Ecto neural progenitor cell (in vitro differentiated cells): ENCODE measurements around the gene LYVE1.

Experiments
- DNase-seq: peaks from one replicate; pipeline ENCODE4 v3.0.0-alpha.2; 2018; ENCODE audit warnings: low spot score

The LYVE1 gene

GRCh38 chr11:10591741-10592140 lies 23.3 kb upstream of the LYVE1 start:
- no peak for DNase-seq

- no peak for DNase-seq
Observed at GRCh38 chr11:10590218-10590915, 21.9 kb upstream of the LYVE1 start.

GRCh38 chr11:10588904-10589303 lies 20.4 kb upstream of the LYVE1 start:
- no peak for DNase-seq

- DNase-seq = no peak
Observed at GRCh38 chr11:10587995-10588394, 19.5 kb upstream of the LYVE1 start.

GRCh38 chr11:10587388-10587787 lies 18.9 kb upstream of the LYVE1 start:
- DNase-seq = no peak

GRCh38 chr11:10584071-10584501 lies 15.6 kb upstream of the LYVE1 start:
- no peak for DNase-seq

GRCh38 chr11:10581481-10582019 lies 13.1 kb upstream of the LYVE1 start:
- no peak for DNase-seq

- no peak for DNase-seq
Observed at GRCh38 chr11:10580623-10581022, 12.2 kb upstream of the LYVE1 start.

GRCh38 chr11:10579700-10580099 lies 11.2 kb upstream of the LYVE1 start:
- no peak for DNase-seq

- no peak for DNase-seq
Observed at GRCh38 chr11:10576035-10576398, 7.6 kb upstream of the LYVE1 start.

GRCh38 chr11:10575346-10576034 lies 7.0 kb upstream of the LYVE1 start:
- DNase-seq = no peak

- DNase-seq = no peak
Observed at GRCh38 chr11:10573556-10573955, 5.1 kb upstream of the LYVE1 start.

GRCh38 chr11:10573028-10573427 lies 4.6 kb upstream of the LYVE1 start:
- no peak for DNase-seq

GRCh38 chr11:10572533-10572932 lies 4.1 kb upstream of the LYVE1 start:
- no peak for DNase-seq

- DNase-seq = no peak
Observed at GRCh38 chr11:10567446-10567845, 1.0 kb downstream of the LYVE1 start.

GRCh38 chr11:10566257-10566957 lies 2.1 kb downstream of the LYVE1 start:
- DNase-seq = no peak

- no peak for DNase-seq
Observed at GRCh38 chr11:10565493-10565892, 3.0 kb downstream of the LYVE1 start.

- no peak for DNase-seq
Observed at GRCh38 chr11:10564696-10565318, 3.7 kb downstream of the LYVE1 start.

- no peak for DNase-seq
Observed at GRCh38 chr11:10564030-10564429, 4.4 kb downstream of the LYVE1 start.

GRCh38 chr11:10561947-10562346 lies 6.5 kb downstream of the LYVE1 start:
- DNase-seq = no peak

GRCh38 chr11:10561043-10561818 lies 7.2 kb downstream of the LYVE1 start:
- no peak for DNase-seq

GRCh38 chr11:10558288-10558687 lies 10.2 kb downstream of the LYVE1 start:
- DNase-seq = no peak
